GM18907 (cell line): Measurements from ENCODE around the gene TSPEAR.
"Not testable (repeated sequence)": the region's sequence is repeated elsewhere in the genome, so short reads cannot be mapped to it uniquely, and the experiment has no call there.

Source experiments
- ATAC-seq: cut with Tn5 transposase; IDR thresholded peaks from one replicate; pipeline ENCODE4 v1.9.1; 2021; ENCODE audit warnings: mild to moderate bottlenecking, moderate library complexity; ENCODE audit not compliant: unreplicated experiment

The TSPEAR gene

GRCh38 chr21:44495611-44496563 is 215.5 kb downstream of the TSPEAR start:
- no peak for ATAC-seq

- no peak for ATAC-seq
Observed at GRCh38 chr21:44494956-44495355, 216.4 kb downstream of the TSPEAR start.

GRCh38 chr21:44494418-44494817 is 217.0 kb downstream of the TSPEAR start:
- no peak for ATAC-seq

- no peak for ATAC-seq
Observed at GRCh38 chr21:44492567-44493385, 218.6 kb downstream of the TSPEAR start.

GRCh38 chr21:44490816-44491215 is 220.6 kb downstream of the TSPEAR start:
- no peak for ATAC-seq

GRCh38 chr21:44490405-44490804 is 221.0 kb downstream of the TSPEAR start:
- no peak for ATAC-seq

GRCh38 chr21:44489962-44490361 is 221.4 kb downstream of the TSPEAR start:
- ATAC-seq: no peak

GRCh38 chr21:44487831-44488230 is 223.5 kb downstream of the TSPEAR start:
- no peak for ATAC-seq

- no peak for ATAC-seq
Observed at GRCh38 chr21:44486302-44486701, 225.1 kb downstream of the TSPEAR start.

- ATAC-seq: no peak
Observed at GRCh38 chr21:44485796-44486195, 225.6 kb downstream of the TSPEAR start.

- ATAC-seq: no peak
Observed at GRCh38 chr21:44485254-44485793, 226.0 kb downstream of the TSPEAR start.

GRCh38 chr21:44484498-44485253 is 226.7 kb downstream of the TSPEAR start:
- no peak for ATAC-seq

GRCh38 chr21:44483288-44484237 is 227.8 kb downstream of the TSPEAR start:
- no peak for ATAC-seq

- no peak for ATAC-seq
Observed at GRCh38 chr21:44482581-44483287, 228.6 kb downstream of the TSPEAR start.

- ATAC-seq: no peak
Observed at GRCh38 chr21:44480200-44481053, 230.9 kb downstream of the TSPEAR start.

- not testable (repeated sequence) for ATAC-seq
Observed at GRCh38 chr21:44479556-44480199, 231.7 kb downstream of the TSPEAR start.

- no peak for ATAC-seq
Observed at GRCh38 chr21:44478801-44479167, 232.6 kb downstream of the TSPEAR start.
